HG03159 (cell line): Measurements from ENCODE around the gene SNRPA.

Source experiments
- ATAC-seq: cut with Tn5 transposase; IDR thresholded peaks from one replicate; pipeline ENCODE4 v1.9.1; 2021; ENCODE audit warnings: mild to moderate bottlenecking, moderate library complexity; ENCODE audit not compliant: unreplicated experiment

SNRPA gene

DNA sequence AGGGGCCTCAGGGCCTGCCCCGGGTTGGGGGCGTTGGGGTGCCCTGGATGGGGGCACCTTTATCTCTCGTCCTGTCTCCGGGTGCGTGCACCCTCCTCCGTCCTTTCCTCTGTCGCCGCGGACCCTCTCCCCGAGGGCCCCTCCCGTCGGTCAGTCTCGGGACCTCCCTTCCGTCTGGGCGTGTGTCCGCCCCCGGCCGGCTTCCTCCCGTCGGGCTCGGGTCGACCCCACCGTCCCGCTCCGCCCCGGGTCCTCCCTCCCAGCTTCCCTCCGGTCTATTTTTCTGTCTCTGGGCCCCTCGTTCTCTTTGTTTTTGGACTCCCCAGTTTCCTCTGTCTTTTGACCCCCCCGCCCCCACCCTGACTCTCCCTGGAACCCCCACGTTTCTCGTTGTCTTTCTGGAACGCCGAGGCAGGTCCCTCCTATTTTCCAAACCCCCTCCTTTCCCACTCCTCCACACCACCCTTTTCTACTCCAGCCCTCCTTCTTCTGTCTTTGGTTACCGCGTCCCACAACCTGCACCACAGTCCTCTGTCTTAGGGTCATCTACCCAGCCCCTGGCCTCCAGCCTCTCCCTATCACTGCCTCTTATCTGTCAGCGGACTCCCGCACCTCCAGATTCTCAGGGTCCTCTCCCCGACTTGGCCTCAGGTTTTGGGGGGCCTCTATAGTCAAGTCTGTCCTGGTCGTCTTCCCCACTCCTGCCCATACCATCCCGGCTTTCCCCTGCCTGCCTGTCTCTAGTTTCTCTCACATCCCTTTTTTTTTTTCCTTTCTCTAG lies 48.7 kb downstream of the SNRPA start:
- ATAC-seq, result no peak

DNA sequence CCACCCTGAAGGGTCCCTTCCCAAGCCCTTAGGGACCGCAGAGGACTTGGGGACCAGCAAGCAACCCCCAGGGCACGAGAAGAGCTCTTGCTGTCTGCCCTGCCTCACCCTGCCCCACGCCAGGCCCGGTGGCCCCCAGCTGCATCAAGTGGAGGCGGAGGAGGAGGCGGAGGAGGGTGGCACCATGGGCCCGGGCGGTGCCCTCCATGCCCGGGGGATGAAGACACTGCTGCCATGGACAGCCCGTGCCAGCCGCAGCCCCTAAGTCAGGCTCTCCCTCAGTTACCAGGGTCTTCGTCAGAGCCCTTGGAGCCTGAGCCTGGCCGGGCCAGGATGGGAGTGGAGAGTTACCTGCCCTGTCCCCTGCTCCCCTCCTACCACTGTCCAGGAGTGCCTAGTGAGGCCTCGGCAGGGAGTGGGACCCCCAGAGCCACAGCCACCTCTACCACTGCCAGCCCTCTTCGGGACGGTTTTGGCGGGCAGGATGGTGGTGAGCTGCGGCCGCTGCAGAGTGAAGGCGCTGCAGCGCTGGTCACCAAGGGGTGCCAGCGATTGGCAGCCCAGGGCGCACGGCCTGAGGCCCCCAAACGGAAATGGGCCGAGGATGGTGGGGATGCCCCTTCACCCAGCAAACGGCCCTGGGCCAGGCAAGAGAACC lies 49.5 kb downstream of the SNRPA start:
- ATAC-seq, result no peak

DNA sequence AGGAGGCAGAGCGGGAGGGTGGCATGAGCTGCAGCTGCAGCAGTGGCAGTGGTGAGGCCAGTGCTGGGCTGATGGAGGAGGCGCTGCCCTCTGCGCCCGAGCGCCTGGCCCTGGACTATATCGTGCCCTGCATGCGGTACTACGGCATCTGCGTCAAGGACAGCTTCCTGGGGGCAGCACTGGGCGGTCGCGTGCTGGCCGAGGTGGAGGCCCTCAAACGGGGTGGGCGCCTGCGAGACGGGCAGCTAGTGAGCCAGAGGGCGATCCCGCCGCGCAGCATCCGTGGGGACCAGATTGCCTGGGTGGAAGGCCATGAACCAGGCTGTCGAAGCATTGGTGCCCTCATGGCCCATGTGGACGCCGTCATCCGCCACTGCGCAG lies 50.0 kb downstream of the SNRPA start:
- no peak for ATAC-seq

DNA sequence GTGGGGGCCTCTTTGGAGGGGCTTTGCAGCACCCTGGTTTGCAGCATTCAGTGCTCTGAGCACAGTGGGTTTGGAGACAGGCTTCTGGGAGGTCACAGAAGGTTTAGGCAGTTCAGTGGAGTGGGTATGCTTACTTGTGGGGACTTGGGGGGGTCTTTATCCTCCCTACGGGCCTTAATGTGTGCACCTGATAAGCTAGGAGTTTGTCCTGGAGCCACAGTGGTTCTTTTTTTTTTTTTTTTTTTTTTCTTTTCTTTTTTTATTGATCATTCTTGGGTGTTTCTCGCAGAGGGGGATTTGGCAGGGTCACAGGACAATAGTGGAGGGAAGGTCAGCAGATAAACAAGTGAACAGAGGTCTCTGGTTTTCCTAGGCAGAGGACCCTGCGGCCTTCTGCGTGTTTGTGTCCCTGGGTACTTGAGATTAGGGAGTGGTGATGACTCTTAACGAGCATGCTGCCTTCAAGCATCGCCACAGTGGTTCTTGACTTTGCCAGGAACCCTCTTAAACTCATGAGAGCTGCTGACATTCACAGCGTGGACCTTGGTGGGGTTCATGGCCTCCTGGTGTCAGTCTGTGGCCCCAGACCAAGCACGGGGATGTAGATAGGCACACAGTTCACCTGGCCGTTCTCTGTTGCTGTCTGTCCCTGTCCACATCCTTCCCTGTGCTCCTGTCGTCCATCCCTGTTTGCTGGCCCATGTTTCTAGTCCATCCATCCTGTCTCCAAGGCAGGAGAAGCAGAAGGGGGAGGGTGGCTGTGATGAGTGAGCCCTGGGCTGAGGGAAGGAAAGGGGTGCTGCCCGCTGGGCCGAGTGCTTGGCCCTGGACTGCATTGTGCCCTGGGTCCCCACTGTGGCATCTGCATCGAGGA lies 50.7 kb downstream of the SNRPA start:
- ATAC-seq, result no peak

DNA sequence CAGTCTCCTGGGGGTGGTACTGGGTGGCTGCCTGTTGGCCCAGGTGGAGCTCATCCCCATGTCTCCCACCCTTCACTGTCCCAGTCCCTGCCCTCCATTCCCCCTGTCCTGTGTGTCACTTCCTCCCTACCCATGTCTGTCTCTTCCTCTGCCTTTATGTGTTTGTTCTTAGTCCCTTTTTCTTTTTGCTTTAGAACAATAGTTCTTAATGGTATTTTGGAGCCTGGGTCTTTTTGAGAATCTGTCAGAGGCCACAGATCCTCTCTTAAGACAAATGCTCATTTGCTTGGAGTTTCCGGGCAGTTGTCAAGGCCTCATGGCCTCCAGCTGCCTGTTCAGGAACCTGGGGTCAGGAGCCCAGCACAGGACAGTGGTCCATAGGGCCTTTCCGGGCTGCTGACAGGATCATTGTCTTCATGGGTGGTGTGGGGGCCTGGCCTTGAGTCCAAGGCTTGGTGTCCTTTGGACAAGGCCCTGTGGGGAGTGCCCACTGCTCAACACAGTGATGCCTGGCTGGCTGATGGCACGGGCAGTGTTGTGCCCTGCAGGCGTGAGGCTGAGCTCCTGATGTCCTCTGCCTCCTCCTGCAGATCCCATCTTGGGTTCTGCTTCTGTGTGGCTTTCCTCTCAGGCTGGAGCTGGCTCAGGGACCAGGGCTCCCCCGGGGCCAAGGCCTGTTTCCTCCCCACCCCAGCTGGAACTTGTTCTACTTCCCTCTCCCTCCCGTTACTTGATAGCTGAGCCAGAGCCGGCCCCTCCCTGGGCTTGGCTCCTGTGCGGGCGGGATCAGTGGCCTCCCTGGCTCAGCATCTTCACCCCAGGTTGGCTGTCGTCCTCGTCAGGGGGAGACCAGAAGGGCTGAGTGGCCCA lies 51.5 kb downstream of the SNRPA start:
- ATAC-seq, result no peak

DNA sequence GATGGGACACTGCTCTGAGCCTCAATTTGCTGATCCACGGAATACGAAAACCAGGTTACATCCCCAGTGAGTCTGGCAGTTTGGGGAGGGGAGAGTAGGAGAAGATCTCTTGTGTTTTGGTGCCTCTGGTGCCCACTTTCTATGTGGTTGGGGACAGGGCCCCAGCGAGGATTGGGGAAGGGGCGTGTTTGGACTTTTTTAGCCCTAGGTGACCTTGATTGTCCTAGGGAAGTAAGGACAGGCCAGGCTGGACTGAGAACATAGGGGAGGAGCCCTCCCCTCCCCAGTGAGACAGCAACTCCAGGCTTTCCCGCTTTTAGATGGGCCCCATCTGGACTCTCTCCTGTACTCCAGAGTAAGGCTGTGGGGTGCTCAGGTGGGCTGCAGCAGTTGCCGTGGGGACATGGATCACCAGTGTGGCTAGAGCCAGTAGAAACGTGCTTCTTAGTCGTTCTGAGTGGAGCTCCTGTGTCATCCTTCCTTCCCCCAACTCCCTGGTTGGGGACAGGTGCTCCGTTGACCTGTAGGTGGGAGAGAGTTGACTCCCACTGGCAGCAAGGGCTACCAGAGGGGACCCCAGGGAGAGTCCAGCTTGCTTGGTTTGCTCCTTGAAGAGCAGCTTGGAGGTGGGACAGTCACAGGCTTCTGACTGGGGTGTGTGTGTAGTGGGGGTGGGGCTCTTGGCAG lies 52.3 kb downstream of the SNRPA start:
- ATAC-seq, result no peak

DNA sequence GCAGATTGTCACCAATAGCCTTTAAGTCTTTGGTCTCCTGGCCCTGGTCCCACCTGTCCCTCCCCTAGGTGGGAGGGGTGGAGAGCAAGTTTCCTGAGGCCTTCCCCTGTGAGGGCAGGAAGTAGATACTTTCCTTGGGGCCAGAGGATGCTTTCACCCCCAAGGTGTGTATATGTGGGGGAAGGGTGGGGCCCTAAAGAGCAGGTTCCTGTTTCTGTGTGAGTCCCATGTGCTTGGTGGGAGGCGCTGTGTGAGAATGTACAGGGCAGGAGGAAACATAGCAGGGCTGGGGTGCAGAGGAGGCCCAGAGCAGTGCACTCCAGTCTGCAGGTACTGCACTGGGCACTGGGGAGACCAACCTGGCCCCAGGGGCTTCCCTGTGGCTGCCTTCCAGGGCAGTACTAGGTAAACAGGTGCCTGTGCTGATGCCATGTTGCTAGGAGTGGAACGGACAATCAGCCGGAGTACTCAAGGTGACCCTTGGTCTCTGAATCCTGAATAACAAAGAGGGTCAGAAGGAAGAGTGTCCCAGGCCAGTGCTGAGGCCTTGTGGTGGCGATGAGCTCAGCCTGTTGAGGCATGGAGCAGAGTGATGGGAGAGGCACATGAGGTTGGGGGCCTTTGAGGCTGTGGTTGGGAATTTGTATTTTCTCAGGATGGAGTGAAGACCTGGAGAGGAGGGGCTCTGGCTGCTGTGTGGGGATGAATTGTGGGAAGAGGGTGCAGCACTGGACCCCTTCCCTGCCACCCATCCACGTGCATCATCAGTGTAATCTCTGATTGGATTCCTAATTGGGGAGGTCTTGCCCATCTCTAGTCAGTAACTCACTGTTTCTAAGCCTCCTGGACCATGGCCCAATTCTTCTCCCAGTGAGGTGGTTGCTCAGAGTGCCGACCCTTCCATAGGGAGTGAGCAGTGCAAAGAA lies 53.1 kb downstream of the SNRPA start:
- ATAC-seq, result no peak

DNA sequence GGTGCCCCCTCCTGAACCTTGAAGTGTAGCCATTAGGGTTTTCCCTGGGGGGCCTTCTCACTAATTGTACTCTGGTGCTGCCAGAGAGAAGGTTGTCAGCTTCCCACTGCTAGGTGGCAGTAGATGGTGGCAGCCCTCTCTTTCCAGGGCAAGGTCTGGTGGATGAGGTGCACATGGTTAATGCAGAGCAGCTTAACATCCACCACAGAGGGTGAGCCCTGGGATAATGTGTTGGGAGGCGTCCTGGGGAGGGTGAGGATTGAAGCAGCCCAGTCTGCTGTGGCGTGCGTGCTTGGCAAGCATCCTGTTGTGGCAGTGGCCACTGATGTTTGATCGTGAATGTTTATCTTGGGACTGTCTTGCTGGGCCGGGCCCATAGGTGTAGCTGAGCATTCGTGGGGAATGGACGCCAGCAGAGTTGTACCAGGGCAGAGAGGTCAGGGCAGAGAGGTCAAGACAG lies 53.8 kb downstream of the SNRPA start:
- no peak for ATAC-seq

DNA sequence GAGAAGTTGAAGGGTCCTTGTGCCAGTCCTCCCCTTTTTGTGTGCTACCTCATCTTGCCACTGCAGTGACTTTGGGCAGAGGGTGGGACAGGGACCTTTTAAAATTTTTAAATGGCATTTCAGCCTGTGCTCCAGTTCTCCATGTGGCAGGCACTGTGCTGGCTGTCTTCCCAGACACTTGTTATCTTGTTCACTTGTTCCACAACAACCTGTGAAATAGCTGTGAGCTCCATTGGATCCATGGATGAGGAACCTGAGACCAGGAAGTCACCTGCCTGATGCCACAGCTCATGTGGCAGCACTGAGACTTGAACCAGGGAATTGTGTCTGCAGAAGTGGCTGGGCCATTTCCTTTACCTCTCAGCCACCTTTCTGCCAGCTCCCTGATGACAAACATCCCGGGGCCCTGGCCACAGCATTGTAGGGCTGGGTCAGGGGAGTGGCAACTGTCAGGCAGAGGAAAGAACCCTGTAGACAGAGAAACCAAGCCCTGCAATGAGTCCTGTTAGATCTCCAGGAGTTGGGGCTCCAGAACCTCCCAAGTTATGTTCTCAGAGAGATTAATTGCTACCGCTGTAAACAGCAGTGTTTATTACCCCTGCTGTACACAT lies 54.4 kb downstream of the SNRPA start:
- ATAC-seq, result no peak

DNA sequence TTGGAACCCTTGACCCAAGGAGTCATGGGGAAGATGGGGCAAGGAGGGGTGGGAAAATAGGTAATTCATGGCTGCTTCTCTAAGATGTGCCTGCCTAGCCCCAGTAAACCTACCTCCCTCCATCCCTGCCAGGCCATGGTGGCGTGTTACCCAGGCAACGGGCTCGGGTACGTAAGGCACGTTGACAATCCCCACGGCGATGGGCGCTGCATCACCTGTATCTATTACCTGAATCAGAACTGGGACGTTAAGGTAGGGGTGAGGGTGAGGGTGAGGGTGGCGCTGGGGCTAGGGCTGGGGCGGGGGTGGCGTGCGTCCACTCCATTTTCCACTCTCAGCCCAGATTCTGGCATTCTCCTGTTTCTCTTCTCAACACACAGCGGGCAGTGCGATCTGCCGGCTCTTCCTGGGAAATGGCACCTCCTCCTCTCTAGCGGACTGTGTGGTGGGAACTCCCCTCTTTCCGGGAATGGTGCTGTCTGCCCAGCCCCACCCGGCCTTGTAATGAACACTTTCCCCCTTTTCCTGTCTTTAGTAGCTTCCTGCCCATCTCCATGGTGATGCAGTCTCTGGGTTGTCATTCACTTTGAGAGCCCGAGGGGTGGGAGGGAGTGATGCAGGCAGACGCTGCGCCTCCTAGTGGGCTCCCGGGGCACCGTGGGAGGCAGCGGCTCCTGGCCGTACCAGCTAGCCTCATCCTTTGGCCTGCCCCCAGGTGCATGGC lies 55.6 kb downstream of the SNRPA start:
- ATAC-seq, result peak; percentile 40

DNA sequence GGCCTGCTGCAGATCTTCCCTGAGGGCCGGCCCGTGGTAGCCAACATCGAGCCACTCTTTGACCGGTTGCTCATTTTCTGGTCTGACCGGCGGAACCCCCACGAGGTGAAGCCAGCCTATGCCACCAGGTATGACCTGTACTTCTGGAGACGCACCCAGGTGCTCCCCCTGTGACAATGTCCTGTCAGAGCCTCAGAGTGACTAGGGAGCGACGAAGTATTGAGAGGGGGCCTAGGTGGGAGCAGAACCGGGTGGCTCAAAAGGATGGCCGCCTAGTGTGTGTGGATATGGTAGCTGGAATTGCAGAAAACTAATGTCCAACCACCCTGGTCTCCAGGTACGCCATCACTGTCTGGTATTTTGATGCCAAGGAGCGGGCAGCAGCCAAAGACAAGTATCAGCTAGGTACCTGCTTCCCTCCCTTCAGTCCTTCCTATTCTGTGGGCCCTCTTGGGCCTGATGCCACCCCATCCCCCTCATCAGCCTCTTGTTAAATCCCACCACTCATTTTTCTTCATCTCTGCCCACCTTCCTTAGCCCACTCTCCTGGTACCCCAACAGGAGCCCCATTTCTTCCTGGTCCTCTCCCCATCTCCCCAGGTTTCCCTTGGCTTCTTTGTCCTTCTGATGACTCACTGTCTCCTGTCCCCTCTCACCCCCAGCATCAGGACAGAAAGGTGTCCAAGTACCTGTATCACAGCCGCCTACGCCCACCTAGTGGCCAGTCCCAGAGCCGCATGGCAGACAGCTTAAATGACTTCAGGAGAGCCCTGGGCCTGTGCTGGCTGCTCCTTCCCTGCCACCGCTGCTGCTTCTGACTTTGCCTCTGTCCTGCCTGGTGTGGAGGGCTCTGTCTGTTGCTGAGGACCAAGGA lies 56.4 kb downstream of the SNRPA start:
- ATAC-seq, result no peak

DNA sequence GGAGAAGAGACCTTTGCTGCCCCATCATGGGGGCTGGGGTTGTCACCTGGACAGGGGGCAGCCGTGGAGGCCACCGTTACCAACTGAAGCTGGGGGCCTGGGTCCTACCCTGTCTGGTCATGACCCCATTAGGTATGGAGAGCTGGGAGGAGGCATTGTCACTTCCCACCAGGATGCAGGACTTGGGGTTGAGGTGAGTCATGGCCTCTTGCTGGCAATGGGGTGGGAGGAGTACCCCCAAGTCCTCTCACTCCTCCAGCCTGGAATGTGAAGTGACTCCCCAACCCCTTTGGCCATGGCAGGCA lies 57.0 kb downstream of the SNRPA start:
- ATAC-seq, result no peak

DNA sequence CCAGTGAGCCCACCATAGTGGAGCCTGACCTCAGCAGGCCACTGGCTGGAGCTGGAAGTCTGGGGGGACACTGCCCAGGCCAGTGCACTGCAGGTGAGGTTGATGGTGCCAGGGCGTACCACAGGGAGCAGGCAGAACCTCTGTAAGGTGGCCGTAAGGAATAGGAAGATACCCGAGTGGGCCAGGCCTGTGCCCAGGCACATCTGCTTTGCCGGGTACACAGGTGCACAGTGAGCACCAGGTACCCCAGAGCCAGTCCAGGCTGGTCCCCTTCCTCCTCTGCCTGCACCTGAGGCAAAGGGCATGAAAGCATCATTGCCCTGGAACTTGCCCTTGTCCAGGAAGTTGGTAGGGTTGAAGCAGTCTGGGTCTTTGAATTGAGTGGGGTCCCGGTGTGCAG lies 57.5 kb downstream of the SNRPA start:
- ATAC-seq, result no peak

DNA sequence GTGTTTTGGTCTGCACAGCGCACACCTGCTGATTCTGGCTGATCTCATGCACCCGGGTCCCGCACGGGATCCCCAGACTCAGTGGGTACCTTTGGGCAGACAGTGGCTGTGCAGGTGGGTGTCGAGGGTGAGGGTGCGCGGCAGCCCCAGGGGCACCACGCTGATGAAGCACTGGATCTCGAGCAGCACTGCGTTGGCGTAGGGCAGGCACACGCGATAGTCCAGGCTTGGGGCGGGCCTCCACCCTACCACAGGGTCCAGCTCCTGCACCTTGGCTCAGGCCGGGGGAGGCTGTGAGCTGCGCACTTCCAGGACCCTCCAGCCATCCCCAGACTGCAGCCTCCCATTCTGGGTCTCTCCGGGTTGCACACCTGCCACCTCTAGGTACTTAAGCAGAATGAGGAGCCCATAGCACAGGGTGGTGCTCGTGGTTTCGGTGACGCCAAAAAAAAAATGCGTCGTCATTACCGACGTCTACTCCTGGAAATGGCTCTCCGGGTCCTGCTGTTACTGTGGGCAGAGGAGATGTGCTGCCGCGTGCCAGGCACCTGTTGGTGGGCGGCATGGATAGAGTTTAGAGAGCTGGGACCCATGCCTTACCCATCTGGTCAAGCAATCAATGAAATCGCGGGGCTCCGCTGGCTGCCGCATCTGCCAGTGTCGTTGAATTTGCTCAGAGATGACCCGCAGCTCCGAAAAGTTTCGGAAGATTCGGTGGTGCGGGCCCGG lies 58.5 kb downstream of the SNRPA start:
- ATAC-seq, result no peak

DNA sequence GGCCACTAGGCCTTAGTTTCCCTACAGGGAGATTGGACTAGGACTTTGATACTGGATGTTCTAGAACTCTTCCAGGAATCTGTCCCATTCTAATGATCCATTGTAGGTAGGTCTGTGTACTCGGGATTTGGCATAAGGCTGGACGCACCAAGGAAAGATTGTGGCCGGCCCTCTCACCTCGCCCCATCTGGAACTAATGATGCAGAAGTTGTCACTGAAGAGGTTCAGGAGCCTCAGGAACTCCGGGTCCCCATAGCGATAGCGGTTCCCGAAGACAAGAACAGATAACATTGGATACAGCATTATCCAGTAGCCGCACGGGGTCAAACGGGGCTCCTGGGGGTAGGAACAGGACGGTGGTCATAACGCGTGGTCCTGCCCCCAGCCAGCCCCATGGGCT lies 59.2 kb downstream of the SNRPA start:
- ATAC-seq, result no peak

DNA sequence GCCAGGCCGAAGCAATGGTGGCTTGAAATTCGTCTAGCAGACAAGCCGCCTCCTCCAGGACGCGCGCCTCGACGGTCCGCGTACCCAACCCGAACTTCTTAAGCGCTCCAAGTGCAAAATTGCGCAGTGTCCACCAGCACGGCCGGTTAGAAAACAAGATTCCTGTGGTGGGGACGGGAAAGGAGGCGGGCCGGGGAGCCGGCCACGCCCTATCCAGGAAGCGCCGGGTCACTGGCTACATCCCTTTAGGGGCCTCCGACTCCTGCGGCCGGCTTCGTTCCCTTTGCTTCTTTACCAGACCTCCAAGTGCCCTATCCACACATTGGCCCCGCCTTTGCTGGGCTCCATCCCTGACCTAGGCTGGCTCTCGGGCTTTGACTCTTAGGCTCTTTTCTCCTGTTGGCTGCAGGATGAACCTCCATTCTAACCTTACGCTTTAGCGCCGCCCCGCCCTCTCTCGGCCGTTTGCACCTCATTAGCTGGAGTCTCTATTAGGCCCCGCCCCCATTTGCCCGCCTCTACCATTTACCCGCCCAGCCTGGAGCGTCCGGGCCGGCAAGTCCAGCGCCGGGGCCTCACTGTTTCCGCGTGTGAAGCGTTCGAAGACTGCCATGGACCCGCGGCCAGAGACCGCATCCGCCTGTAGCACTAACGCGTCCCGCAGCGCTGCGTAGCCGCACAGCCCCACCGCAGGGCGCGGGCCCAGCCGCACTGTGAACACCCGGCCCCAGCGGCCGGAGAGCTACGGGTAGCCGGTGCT lies 59.8 kb downstream of the SNRPA start:
- peak; percentile 56 for ATAC-seq
